Inferior parietal cortex (tissue), 1 donor: Measurements from ENCODE around the gene CDK6.

Experiments used
- DNase-seq: peaks from one replicate; pipeline ENCODE4 v3.0.0-alpha.2; 2016; ENCODE audit errors: extremely low spot score

CDK6 gene

DNA sequence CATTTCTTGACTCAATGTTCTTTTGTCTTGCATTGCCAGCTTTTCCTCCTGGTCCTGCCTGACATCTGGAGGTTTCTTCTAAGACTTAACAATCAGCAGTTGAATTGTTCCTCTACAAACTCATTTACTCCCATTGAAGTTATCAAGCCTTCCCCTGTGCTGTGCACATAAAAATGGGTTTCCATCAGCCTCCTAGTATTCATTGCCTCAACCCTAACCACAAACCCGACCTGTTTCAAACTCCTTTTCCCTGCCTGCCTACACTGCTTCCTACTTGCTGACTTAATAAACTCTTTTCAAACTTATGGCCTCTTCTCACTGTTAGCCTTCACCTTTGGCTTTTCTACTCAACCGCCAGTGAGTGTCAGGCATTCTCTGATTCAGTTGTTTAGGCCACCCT, 9.4 kb upstream of the CDK6 start:
- no peak for DNase-seq

DNA sequence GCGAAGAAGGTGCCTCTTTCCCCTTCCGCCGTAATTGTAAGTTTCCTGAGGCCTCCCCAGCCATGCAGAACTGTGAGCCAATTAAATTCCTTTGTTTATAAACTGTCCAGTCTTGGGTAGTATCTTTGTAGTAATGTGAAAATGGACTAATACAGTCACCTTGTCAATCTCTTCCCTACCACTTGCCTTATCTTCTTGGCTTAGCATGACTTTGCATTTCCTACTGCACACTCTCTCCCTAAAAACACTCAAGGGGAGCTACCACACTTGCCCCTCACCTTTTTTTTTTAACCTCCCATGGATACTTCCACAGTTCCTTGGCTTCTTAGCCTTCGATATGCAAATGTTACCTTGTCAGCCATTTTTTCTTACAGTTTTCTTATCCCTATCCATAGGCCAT, 7.4 kb upstream of the CDK6 start:
- DNase-seq = no peak

GRCh38 chr7:92843034-92843760, 6.8 kb upstream of the CDK6 start:
- DNase-seq = no peak

- DNase-seq = no peak
These were observed 4.8 kb upstream of the CDK6 start for GRCh38 chr7:92841192-92841591.

DNA sequence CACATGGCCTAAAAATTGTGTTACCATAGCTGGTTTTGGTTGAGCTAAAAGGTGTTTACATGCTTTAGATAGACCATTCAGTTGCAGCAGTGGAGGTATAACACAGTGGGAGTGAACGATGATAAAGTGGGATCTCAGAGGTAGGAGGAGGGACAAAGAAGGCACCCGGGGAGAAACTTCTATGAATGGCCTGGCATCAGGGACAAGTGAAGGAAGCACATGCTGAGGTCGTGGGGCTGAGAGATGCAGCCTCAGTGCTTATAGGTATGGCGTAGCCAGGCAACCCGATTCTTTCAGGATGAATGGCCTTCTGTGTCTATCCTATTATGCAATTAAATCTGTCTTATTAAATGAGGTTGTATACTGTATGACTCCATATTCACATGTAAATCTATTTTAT, 3.9 kb upstream of the CDK6 start:
- no peak for DNase-seq

- no peak for DNase-seq
These were observed 3.5 kb upstream of the CDK6 start for GRCh38 chr7:92839901-92840300.

GRCh38 chr7:92838934-92839333, 2.6 kb upstream of the CDK6 start:
- no peak for DNase-seq

DNA sequence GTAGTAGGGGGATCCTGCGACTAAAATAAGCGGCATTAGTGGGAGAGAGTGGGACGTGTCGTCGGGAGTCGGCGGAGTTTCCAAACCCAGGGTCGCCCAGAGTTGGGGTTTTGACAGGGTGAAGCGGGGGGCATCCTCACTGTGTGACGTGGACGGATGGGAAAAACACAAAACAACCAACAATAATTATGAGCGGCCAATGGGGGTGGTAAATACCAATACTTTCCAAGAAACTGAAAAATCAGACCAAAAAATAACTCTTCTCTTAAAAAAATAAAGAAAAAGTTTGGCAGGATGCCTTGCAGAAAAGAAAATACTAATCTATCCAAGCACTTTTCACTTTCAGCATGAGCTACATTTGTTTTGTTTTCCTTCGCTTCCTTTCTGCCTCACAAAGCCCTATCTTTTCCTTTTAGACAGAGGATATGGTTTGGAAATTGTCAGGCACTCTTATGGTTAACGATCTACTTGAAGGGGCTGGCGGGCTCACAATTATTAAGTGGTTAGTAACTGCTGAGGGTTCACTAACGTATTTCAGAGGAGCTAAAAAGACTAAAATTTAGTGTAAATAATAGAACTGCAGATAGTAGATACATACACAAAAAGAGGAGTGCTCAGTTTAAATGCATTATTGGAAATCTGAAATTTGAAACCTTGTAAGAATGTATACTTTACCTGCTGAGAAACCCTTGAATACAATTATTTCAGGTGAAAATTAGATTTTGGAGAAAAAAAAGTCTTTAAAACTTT, 802 bp upstream of the CDK6 start:
- DNase-seq = no peak

- DNase-seq = peak; percentile 44
These were observed 403 bp downstream of the CDK6 start for GRCh38 chr7:92835851-92836488.

GRCh38 chr7:92835261-92835850, 1.0 kb downstream of the CDK6 start:
- DNase-seq = no peak

DNA sequence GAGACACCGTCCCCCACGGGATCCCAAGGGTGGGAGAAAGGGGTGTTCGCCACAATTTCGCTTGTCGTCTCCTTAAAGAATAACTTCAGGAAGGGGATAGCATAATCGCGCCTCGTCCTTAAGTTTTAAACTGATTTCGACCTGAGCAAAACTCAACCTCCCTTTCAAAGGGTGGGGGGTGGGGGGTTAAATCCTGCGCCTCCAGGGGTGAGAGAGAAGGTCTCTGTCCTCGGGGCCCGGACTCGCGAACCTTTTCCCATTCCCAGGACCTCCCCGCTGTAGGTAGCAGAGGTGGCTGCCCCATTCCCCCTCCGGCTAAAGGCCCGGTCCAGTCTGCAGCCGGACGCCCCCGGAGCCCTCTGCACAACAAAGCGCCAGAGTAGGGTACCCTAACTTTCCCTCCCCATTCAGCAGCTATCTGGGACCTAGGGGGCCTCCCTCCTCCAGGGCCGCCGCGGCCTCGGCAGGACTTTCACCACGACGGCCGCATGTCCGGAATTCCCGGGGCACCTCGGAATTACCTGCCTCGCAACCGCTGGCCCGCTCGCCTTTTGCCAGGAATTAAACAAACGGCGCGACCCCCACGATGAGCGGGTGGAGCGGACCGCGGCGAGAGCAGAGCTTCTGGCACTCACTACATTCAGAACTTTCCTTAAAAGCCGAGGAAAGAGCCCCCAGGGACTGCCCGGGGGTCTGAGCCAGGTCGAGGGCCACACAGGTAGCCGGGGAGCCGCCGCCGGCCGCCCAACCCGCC, 1.7 kb downstream of the CDK6 start:
- DNase-seq = no peak

GRCh38 chr7:92833766-92834506, 2.4 kb downstream of the CDK6 start:
- peak; percentile 61 for DNase-seq

DNA sequence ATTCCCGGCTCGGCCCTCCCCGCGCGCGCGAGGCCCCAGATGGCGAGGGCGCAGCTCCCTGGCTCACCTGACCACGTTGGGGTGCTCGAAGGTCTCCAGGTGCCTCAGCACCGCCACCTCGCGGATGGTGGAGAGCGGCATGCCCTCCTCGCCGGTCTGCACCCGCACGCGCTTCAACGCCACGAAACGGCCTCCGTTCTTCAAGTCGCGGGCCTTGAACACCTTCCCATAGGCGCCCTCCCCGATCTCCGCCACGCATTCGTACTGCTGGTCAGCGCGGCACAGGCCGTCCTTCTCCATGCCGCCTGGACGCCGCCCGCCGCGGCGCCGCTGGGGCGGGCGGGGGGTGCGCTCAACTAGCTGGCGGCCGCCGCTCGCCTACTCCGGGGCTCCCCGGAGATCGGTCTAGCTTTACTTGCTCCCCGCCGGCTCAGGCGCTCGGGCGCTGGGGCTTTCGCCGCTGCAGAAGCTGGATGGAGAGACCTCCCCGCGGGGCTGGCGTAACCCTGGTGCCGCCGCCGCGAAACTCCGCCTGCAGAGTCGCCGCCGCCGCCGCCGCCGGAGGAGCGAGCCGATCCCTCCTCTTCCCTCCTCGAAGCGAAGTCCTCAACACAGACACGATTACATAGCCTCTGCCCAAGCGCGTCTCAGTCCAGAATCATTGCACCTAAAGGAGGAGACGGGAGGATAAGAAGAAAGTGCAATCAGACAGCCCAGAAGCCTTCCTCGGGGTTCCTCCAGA, 3.2 kb downstream of the CDK6 start:
- DNase-seq = peak; percentile 81

DNA sequence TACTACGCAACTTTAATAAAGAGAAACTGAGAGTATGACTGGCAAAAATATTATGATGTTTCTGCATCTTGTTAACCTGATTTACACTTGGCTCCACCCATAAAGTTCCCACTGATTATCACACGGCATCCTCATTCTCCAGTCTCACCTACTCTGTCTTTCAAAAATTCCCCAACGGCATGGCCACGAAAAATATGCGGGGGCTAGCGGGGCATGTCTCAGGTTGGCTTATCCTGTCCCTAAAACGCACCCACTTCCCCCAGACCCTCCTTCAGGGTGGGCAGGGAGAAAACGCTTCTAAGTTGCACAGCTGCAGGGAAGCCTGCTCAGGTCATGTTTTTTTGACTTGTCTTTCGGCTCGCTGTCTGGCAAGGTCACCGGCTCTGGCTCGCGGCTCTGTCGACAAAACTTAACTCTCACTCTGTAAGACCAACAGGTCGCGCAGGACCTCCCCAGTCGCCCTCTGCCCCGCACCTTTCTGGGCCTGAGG, 3.8 kb downstream of the CDK6 start:
- DNase-seq = no peak

DNA sequence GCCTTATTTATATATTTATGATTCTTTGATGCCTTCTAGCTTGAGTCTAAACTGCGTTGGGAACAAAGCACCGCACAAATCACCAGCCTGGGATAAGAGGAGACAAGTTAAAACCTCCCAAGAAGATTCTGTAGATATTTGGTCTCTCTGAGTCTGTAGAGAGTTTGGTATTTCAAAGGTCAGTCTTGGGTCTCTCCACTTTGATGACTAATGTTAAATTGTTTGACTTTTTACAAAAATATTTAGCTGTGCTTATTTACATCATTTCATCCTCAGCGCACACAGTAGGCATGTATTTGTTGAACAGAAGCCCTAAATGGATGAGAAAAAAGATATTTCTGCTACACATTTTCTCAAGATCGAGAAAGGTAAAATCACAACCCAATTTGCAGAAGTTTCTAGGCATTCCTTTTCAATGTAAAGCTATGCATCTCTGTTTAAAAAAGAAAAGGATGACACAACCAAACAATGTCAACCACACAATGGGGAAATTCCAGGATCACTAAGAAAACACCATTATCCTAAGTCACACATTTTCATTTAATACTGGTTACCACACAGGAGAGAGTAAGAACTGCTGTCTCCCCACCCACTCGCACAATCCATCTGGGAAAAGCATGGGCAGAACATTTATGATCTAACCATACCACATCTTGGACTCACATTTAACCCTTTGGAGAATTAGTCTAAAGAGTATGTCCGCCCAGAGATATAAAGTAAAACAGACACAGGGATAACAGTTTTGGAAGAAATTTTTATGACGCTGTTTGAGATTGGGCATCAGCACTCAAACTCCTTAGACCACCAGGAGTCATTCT, 4.4 kb downstream of the CDK6 start:
- DNase-seq = no peak

DNA sequence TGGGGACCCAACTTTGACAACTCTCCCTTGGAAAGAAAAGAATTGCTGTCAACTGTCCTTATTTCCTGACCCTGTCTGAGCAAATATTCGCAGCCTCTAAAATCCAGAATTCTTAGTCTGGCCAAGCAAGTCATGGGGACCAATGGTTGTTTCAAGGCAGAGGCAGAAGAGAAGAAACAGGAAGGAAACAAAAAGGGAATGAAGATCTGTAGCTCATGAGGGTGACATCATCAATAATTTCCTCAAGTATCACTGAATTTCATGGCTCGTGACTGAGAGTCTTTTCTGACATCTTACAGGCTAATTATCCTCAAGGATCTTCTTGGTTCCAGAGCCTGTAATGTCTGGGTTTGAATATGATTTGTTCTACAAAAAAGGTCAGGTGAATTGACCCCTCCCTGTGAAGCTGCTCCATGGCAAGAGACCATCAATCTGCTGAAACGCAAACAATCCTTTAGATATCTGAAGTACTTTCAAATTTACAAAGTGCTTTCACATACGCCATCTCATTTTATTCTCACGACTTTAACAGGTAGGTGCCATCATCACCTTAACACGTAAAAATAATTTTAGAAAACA, 5.8 kb downstream of the CDK6 start:
- DNase-seq = no peak

- DNase-seq = no peak
These were observed 6.3 kb downstream of the CDK6 start for GRCh38 chr7:92830027-92830426.

DNA sequence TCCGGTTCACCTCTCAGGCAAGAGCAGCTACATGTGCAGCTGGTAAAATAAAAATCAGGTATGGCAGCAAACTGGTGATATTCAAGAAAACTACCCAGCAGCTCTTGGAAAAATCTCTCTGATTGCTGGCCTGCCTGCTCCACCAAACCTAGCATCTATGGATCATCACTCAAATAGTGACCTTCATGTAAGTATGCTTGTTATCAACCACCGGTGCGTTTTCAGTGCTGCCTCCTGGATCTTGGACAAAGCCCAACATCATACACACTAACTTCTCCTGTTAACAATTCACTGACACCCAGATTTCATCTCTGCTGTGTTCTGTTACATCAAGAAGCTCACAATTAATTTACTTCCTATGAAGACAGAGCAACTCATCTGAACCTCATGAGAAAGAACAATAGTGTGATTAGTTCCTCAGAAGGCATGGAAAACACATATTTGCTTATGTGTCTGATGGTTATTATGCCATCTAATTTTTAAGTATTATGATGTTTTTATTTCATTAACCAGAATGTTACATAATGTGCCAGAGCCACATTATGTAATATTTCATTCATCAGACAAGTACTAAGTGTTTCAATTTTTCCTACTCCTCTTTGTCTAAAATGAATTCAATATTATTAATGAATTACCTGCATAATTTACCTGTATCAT, 8.8 kb downstream of the CDK6 start:
- no peak for DNase-seq
